Choroid plexus epithelial cell (primary cell): ENCODE data around the gene SSBP2.
A peak's percentile ranks its signal among the peaks of the same experiment; 100 is the strongest.
"Not testable (repeated sequence)": the region's sequence is repeated elsewhere in the genome, so short reads cannot be mapped to it uniquely, and the experiment has no call there.

Experiments used
- DNase-seq: peaks from one replicate; pipeline ENCODE4 v3.0.0-alpha.2; 2010; ENCODE audit warnings: low read depth
- H3K4me3 ChIP-seq: 2 replicates; pipeline ENCODE4 v1.5.1; 2011; ENCODE audit warnings: low read depth, mild to moderate bottlenecking, control low read depth, low read length, moderate library complexity
- CTCF ChIP-seq: conservative IDR thresholded peaks from 2 replicates; pipeline ENCODE4 v1.5.1; 2011; ENCODE audit warnings: low read depth, mild to moderate bottlenecking, control low read depth, inconsistent platforms, low read length, moderate library complexity

SSBP2 gene

DNA sequence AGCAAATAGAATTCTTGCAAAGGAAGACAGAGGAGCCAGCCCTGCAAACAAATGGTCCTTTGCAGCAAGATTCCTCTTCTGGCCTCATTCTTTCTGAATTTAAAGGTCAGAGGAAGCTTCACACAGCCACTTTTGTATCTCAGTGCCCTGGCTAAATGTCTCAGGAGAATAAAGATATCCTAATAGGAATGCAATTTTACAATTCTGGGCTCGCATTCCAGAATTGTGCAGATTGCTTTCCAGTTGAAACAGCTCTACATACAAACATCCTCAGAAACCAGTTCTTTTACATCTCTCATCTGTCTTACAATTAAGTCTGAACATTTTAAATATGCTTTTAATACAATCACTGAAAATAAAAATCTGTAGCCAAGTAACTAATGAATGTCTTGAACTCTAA, 342.4 kb downstream of the SSBP2 start:
- H3K4me3 ChIP-seq = no peak overlapping the region
- DNase-seq = peak; percentile 25
- no peak for TF ChIP-seq CTCF

- not testable (repeated sequence) for DNase-seq, H3K4me3 ChIP-seq
Observed at GRCh38 chr5:81407811-81408210, 343.1 kb downstream of the SSBP2 start.

GRCh38 chr5:81405126-81405891, 345.6 kb downstream of the SSBP2 start:
- no peak for TF ChIP-seq CTCF
- no peak for DNase-seq

DNA sequence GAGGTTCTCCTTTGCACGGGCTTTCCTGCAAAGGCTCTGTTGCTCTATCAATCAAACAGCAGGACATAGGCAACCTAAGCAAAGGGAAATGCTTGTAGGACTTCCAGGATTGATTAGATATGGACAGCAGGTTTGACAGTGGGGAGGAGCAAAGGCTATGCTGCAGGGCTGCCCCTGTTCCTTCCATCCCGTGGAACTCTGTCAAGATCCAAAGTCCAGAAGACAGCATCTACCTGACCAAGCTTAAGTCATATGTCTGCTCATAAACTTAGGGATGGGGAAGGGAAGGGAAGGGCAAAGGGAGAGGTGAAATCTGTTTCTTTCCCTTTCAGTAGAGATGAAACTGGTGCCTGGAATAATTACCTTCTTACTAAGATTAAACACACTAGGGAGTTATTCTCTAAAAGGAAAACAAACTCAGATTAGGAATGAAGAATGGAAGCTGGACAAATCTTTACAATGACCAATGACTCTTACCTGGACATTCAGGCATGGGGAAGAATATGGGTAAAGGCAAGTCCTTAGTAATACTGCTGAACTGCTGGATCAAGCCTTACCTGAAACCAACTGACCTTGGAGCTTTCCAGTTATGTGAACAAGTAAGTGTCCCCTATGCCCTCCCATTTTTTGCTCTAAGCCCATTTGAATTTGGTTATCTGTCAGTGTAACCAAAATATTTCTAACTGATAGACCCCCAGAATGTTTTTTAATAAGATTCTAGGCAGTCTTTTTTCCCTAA, 348.5 kb downstream of the SSBP2 start:
- TF ChIP-seq CTCF = no peak
- no peak overlapping the region for H3K4me3 ChIP-seq
- no peak for DNase-seq

More at GRCh38 chr5:81405126-81405891, 345.6 kb downstream of the SSBP2 start:
- no peak overlapping the region for H3K4me3 ChIP-seq

- DNase-seq = no peak
- no peak for TF ChIP-seq CTCF
- no peak overlapping the region for H3K4me3 ChIP-seq
Observed at GRCh38 chr5:81401266-81401665, 349.6 kb downstream of the SSBP2 start.

DNA sequence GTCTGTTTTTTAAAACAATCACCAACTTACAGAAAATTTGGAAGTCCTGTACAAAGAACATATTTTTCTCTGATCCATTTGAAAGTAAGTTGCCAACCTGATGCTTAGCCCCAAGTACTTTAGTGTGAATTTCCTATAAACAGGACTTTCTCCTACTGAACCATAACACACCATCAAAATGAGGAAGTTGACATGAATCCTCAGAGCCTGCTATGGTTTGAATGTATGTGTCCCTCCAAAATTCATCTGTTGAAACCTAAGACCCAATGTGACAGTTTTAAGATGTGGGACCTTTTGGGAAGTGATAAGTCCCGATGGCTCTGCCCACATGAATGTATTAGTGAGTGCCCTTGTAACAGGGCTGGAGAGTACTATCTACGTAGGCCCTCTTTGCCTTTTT, 350.5 kb downstream of the SSBP2 start:
- TF ChIP-seq CTCF = no peak
- H3K4me3 ChIP-seq = no peak overlapping the region
- DNase-seq = no peak

DNA sequence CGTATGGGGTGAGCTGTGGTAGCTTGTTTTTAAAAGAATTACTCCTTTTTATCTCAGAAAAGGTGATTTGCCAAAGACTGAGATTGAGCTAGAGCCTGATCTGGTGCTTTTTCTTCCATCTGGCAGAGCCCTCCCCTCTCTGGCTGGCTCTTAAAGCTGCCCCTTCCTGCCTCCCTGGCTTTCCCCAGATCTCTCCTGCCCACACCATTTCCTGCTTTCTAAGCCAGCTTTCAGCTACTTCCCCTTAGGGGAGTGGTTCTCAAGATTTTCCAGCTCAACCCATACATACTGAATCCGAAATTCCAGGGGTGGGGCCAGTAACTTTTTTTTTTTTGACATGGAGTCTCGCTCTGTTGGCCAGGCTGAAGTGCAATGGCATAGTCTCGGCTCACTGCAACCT, 352.2 kb downstream of the SSBP2 start:
- H3K4me3 ChIP-seq = no peak overlapping the region
- TF ChIP-seq CTCF = no peak
- no peak for DNase-seq
